Stimulated activated CD4-positive, alpha-beta T cell treated with anti-CD3 and anti-CD28 coated beads, TNF-alpha, amount 100 ng/mL, for 24 hours (primary cell): ENCODE measurements around the gene BICC1.

Source experiments
- DNase-seq, 3 experiments: peaks; one replicate each; pipeline ENCODE4 v3.0.0-alpha.2; 2020; ENCODE audit warnings: low read depth in 3 of 3

The BICC1 gene

GRCh38 chr10:58778966-58779365 lies 266.3 kb downstream of the BICC1 start:
- DNase-seq, result no peak

- no peak for DNase-seq
Measured at GRCh38 chr10:58779594-58779993, 266.9 kb downstream of the BICC1 start.

- no peak for DNase-seq
Measured at GRCh38 chr10:58780476-58780875, 267.8 kb downstream of the BICC1 start.

GRCh38 chr10:58781873-58782488 lies 269.3 kb downstream of the BICC1 start:
- no peak for DNase-seq

GRCh38 chr10:58782876-58783851 lies 270.5 kb downstream of the BICC1 start:
- no peak for DNase-seq

GRCh38 chr10:58784361-58784760 lies 271.7 kb downstream of the BICC1 start:
- DNase-seq, result no peak

GRCh38 chr10:58785354-58785753 lies 272.7 kb downstream of the BICC1 start:
- no peak for DNase-seq

- DNase-seq, result no peak
Measured at GRCh38 chr10:58791137-58791536, 278.5 kb downstream of the BICC1 start.

- DNase-seq, result no peak
Measured at GRCh38 chr10:58795560-58795959, 282.9 kb downstream of the BICC1 start.

GRCh38 chr10:58796242-58796641 lies 283.6 kb downstream of the BICC1 start:
- DNase-seq, result no peak

- DNase-seq, result no peak
Measured at GRCh38 chr10:58796824-58797223, 284.2 kb downstream of the BICC1 start.

GRCh38 chr10:58797356-58797755 lies 284.7 kb downstream of the BICC1 start:
- DNase-seq, result no peak

- DNase-seq, result no peak
Measured at GRCh38 chr10:58802047-58802446, 289.4 kb downstream of the BICC1 start.

- no peak for DNase-seq
Measured at GRCh38 chr10:58806323-58806722, 293.7 kb downstream of the BICC1 start.

- no peak for DNase-seq
Measured at GRCh38 chr10:58806970-58807628, 294.4 kb downstream of the BICC1 start.

- DNase-seq, result no peak
Measured at GRCh38 chr10:58807629-58808022, 295.0 kb downstream of the BICC1 start.

GRCh38 chr10:58810751-58811150 lies 298.1 kb downstream of the BICC1 start:
- DNase-seq, result no peak

GRCh38 chr10:58813573-58813972 lies 300.9 kb downstream of the BICC1 start:
- no peak for DNase-seq

- no peak for DNase-seq
Measured at GRCh38 chr10:58817201-58817846, 304.7 kb downstream of the BICC1 start.

GRCh38 chr10:58818900-58819299 lies 306.2 kb downstream of the BICC1 start:
- no peak for DNase-seq

GRCh38 chr10:58820386-58820785 lies 307.7 kb downstream of the BICC1 start:
- no peak for DNase-seq
